Right hindlimb (tissue), 1 donor: ENCODE measurements around the gene TXLNG.

ENCODE experiments used
- DNase-seq: peaks from one replicate; pipeline ENCODE4 v3.0.0-alpha.2; 2018

TXLNG gene

DNA sequence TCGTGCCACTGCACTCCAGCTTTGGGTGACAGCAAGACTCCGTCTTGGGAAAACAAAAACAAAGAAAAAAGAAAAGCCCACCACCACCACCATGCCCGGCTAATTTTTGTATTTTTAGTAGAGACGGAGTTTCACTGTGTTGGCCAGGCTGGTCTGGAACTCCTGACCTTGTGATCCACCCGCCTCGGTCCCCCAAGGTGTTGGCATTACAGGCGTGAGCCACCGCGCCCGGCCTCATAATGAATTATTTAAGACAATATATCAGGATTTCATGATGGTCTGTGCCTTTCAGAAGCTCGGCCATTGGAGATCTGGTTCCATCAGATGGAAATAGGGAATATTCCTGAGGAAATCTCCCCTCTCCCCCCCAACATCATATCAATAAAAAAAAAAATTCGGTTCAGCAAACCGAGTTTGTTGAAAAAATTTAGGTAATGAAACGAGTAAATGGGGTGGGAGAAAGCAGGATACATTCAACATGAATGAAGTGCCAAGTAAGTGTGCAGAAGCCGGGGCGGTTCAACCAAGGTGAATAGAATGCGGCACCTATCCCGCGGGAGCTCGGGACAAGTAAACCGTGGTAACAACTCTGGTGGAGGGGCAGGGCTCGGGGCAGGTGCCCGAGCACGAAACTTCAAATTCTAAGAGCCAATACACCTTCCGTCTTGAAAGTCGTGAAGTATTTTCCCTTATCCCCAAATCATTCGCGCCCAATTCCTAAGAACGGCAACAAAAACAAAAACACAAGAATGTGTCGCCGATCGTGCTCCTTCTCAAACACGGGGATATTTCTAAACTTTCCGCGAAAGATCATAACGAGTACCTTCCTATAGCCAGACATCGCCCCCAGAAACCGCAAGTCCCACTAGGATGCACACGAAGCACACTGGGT, 773 bp upstream of the TXLNG start:
- DNase-seq, result no peak

DNA sequence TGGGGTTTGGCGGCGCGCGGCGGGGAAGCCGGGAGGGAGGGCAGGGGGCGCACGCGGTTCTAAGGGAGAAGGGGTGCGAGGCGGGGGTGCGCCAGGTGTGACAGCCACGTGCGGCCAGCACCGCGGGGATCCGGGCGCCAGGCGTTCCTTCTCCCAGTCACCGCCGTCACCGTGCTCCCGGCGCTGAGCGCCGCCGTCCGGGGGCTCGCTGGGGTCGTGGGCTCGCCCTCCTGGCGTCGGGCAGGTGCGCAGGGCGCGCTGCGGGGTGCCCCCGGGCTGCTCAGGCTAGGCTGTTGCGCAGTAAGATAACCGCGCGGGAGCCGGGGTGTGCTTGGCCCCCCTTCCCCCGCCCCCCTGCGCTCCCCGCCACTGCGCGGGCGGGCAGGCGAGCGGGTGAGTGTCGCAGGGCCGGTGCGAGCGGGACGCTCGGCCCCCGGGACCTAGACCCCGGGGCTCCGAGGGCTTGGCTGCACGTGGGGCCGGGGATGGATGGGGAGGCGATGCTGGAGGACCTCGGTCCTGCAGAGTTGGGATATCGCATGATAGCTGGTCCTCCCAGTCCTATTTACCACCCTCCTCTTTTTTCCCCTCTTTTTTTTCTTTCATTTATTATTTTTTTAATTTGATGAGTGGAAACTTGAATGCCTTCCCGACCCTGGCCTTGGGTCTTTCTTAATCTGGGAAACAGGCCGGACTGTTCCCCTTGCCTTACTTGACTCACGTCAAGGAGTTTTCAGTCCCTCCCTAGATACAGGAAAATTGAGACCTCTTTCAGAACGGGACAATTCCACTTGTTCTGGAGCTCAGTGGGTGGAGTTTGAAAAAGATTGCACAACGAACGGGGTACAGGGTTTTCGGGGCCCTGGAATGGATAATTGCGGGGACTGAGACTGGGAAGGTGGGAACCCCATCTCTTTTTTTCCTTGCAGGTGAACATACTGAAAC, 797 bp downstream of the TXLNG start:
- DNase-seq, result peak; percentile 18

DNA sequence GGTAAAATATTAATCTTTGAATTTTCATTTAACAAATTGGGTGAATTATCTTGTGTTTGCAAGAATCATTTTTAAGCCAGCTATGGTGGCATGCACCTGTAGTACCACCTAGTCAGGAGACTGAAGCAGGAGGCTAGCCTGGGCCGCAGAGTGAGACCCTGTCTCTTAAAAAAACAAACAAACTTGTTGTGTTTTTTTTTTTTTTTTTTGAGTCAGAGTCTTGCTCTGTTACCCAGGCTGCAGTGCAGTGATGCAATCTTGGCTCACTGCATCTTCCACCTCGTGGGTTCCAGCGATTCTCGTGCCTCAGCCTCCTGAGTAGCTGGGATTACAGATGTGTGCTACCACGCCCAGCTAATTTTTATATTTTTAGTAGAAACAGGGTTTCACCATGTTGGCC, 2.2 kb downstream of the TXLNG start:
- no peak for DNase-seq

DNA sequence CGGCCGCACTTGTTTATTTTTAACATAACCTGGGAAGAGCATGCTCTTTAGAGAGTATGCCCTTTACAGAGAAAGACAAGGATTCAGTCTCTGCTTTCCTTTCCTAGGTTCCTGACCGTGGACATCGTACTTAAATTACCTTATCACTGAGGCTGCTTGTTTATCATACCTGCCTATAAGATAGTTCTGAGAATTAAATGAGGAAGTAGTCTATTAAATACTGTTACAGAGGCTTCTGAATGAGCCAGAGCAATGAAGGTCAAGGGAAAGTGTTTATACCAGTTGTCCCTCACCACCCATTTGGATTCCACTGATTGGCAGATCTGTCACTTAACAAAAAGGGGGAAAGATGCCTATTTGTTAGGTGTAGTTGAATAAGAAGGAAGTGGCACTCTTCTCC, 10.0 kb downstream of the TXLNG start:
- DNase-seq, result no peak

DNA sequence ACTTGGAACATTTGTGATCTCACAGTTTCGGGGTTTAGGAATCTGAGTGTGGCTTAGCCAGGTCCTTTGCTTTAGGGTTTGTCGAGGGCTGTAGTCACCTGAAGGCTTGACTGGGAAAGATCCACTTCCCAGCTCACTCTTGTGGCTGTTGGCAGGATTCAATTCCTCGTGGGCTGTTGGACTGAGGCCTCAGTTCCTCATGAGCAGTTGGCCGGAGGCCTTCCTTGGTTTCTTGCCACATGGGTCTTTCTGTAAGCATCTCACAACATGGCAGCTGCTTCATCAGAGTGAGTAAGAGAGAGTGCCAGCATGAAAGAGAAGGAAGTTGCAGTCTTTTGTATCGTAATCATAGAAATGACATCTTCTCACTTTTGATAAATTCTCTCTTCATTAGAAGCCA, 11.1 kb downstream of the TXLNG start:
- peak; percentile 20 for DNase-seq

DNA sequence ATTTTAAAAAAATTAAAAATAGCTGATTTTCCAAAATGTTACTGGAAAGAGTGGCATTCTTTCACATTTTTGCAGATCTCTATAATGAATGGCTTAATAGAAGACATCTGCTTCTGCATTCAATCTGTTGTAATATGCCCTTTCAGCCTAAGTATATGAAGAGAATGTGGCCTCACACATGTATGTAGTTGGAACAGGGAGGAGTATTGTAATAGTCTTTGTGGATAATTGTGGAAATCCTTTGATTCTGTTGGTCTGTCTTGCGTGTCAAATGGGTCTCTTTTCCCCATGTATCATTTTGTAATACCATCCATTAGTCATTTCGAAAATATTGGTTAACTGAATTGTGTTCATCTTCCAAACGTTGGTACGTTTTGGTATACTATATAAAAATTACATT, 11.6 kb downstream of the TXLNG start:
- DNase-seq, result no peak

DNA sequence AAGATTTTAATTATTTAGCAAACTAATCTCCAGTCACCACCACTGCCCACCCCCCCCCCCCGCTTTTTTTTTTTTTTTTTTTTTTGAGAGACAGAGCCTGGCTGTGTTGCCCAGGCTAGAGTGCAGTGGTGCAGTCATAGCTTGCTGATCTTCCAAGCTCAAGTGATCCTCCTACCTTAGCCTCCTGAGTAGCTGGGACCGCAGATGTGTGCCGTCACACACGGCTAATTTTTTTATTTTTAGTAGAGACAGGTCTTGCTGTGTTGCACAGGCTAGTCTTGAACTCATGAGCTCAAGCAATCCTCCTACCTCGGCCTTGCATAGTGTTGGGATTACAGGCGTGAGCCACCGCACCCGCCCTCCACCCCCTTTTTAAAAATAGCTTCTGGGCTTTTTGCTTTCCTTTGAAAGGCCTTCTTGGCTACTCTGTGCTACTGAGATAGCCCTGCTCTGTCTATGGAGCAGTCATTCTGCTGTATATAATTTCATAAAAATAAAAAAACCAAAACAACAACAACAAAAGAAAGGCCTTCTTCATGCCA, 18.7 kb downstream of the TXLNG start:
- no peak for DNase-seq

DNA sequence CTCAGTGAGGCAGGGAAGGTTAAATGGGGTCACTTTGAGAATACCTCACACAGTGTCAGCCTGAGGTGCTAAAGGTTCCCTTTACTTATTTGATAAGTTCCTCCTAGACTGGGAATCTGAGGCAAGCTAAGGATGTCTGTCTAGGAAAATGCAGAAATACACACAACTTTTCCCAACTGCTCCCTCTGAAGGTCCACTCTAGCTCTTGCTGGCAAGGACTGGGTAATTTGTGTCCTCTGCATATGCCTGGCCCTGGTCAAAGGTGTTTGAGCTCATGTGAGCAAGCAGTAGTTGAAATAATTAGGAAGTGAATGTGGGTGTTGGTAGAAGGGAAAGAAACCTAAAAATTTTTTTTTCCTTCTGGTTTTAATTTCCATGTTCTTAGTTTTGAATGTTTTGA, 21.3 kb downstream of the TXLNG start:
- DNase-seq, result no peak

DNA sequence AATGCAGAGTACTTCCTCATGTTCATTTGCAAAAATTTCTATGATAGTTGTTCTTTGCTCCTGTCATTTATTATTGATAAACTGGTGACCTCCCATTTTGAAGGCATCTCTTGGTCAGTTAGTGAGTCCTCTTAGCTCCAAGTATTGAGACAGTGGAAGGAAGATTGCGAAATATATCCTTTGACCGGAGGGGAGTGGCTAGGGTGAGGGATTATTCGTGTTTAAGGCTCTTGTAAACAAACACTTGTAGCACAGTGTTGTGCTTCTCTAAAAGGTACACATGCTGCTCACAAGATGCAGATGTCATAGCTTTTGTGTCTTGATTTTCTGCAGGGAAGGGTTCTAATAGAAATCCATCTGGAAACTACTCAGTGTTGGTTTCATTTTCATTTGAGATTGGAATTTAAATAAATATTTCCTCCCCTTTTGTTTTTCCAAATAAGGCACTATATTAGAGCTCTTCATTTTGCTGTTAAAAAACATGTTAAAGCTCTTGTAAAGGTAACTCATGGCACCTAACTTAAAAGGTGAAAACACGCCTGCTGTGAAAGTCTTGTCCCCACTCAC, 21.8 kb downstream of the TXLNG start:
- DNase-seq, result no peak

DNA sequence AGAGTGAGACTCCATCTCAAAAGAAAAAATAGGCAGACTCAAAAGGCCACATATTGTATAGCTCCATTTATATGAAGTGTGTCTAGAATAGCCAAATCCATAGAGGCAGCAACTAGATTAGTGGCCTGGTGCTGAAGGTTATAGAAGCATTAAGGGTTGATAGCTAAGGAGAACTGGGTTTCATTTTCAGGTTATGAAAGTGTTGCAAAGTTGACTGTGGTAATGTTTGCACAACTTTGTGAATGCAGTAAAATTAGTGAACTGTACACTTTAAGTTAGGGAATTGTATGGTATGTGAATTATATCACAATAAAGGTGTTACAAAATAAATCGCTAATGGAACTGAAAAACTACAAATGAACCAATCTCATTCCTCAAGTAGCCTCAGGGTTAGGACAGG, 28.3 kb downstream of the TXLNG start:
- no peak for DNase-seq

DNA sequence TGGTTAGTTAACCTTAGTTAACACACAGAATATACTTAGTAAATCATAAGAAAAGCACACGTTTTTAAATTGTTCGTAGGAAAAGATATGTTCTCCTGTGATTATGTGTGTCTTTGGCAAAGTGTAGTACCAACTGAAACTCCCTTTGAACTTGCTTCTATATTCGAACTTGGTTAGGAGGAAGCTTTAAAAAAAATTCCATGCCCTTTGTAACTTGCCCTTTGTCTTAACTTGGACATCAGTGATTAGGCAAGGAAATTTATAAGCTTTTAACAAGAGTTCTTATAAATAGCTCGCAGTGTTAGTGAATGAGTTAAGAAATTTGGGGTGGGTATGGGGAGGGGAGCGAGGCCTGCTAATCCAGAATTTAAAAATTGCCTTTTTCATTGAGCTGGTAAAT, 33.4 kb downstream of the TXLNG start:
- no peak for DNase-seq

DNA sequence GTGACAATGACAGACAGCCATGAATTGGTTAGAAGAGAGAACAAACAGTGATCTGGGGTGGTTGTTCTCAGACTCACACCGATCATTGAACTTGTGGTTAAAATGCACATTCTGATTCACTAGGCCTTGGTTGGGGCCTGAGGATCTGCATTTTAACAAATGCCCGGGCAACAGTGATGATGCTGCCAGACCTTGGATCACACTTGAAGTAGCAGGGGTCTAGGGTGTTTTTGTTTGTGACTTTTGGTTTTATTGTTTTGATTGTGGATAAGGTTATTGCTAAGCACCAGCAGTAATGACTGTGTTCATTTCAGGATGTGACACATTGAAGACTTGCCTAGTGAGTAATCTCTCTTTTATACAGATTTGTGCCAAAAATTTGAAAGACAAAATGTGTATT, 36.5 kb downstream of the TXLNG start:
- no peak for DNase-seq

DNA sequence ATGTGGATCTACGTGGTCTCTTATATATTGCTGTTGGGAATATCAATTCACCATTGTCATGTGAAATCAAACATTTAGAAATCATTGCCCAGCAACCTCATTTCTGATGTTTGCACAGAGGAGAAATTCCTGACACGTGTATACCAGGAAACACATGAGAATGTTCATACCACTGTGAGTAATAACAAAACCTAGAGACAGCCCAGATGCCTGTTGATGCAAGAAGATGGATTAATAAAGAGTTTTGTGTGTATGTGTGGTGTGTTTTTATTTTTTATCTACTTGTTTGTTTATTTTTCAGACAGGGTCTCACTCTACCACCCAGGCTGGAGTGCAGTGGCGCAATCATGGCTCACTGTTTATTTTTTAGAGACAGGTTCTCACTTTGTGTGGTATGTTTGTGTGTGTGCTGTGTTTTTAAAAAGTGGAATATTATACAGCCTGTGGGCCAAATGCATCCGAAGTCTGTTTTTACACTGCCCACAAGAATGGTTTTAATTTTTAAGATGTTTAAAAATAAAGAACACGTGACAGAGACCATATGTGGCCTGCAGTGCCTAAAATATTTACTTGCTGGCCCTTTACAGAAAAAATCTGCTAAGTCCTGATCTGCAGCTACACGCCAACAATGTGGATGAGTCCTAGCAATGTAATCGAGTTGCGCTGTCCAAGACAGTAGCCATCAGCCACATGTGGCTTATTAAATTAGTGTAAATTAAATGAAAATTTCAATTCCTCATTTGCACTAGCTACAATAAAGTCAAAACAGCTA, 39.2 kb downstream of the TXLNG start:
- no peak for DNase-seq

DNA sequence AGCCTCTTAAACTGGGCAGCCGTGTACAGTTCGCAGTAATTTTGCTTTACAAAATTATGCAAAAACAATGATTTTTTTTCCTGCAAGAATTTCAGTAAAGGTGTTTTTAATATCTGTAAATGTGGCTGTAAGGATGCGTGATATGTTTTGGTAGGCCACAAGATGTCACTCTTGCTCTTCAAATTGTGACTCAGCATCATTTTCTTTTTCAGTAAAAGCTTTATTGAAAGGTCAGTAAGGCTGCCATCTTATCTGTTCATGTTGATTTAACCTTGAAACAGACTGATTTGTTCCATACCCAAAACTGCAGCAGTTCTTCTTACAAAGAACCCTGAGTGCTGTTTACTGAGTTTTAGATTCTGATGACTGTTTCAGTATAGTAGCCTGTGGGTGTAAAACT, 39.9 kb downstream of the TXLNG start:
- no peak for DNase-seq

DNA sequence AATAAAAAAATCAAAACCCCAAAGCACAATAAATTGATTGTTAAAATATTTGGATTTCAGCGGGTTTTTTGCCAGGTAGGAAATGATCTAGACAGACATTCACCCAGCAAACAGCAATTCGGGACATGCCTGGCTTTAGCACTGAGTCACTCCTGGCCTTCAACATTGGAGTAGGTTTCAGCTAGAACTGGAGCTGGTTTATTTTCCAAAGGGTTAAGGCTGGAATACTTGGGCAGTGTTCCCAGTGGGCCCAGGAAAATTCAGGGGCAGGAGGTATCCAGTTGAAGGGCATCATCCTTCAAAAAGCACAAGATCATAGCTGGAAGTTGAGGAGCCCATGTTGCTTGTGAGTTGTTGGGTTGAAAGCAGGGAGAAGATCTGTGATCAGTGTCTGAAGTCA, 41.0 kb downstream of the TXLNG start:
- no peak for DNase-seq

DNA sequence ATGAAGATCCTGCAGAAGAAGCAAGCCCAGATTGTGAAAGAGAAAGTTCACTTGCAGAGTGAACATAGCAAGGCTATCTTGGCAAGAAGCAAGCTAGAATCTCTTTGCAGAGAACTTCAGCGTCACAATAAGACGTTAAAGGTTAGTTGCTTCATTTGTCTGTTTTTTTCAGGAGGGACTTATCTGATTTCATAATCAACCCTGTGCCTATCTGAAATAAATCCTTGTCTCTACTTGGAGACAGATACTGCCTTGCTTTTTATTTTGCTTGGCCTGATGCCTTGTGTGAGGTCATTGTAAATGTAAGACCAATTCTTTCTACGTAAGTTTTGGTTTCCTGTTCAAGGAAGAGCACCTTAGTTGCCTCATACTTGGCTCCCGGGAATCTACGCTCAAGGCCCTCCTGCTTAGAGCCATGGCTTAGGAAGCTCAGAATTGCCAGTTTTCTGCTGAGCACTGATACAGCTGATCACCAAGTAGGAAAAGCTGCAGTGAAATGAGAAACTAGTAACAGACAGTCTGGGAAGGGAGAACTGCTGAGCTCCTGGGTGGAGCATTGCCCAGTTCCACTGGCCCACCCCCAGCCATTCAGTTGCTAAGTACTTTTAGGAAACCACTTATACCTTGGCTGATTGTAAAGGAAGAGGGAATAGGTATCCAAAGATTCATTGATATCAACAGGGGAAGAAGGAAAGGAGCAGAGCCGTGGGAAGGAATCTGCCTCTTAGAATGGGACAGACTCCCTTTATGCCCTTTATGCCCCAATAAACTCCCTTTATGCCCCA, 42.0 kb downstream of the TXLNG start:
- DNase-seq, result peak; percentile 32

DNA sequence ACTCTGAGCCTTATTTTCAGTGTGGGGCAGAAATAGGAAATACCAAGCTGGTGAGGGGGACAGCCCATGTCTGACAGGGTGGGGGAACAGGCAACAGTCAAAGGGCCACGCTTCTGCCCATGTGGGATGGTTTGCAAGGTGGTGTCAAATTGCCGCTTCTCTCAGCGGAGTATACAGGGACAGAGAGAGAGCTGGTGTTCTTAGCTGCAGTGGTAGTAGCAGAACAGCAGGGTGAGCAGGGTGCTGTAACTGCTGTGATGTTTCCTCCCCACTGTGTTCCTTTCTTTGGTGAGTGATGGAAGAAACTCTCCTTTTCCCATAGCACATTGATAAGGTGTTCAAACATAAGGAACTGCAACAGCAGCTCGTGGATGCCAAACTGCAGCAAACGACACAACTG, 46.0 kb downstream of the TXLNG start:
- no peak for DNase-seq

DNA sequence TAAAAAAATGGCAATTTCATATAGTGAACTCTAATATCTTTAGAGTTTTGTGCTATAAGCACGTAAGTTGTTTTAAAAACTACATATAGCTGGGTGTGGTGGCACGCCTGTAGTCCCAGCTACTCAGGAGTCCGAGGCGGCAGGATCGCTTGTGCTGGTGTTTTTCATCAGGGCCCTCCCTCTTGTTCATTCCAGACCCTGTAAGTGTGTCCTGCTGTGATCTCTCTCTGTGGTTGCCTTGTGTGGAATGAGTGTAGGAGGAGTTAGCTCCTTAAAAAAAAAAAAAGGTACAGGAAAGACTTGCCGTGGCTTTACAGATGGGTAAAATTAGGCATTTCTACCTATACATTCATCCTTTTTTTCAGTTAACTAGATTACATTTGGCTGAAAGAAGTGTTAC, 48.5 kb downstream of the TXLNG start:
- DNase-seq, result no peak

DNA sequence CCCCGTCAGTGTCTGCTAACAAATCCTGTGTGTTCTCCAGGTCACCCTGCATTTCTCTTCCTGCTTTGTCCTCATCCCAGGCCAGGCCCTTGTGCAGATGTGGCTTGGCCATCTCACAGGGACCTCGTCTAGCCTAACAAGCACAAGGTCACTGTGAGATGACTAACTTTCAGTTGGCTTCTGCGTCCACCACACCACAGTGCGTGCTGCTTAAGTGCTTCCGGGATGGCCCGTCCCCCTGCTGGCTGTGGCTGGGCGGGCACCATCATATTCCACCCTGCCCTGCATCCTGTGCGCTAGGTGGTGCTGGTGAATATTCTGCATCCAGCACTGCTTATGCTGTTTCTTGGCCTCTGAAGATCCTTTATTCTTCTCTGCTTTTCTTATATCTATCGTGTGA, 50.1 kb downstream of the TXLNG start:
- no peak for DNase-seq

DNA sequence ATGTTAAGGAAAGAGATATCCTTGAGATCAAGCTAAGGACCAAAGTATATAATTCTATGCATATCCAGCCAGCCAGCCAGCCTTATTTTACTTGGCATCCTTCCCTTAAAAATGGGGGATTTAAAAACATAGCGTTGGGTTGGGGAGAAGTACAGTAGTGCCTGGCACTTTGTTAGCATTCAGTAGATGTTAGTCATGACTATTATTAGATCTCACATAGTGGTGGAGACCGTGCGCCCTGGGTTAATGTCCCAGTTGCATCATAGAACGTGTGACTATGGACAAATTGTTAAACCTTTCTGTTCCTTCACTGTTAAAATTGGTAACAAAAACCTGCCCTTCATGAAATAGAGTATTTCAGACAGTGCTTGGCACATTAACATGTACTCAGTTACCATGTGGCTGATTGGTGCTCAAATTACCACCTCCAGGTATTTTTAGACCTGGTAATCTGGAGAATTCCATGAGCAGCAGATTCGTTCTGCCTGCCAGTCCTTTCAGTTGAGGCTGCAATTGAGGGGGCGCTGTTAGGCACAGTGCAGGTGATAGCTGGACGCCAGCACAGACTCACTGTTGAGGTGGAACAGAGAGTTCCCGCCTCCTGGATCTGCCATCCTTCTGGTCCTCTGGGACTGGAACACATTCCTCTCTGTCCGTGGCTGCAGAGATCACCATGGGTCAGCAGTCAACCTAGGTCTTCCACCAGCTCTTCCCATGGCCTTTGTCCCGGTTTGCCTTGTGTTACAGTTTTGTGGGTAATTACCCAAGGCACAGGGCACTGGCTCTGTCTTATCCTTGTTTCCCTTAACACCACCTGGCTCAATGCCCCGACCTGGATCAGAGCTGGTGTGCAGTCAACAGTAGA, 52.2 kb downstream of the TXLNG start:
- no peak for DNase-seq
